B cell (primary cell): Measurements from ENCODE around the gene CALD1.

Experiments used
- CTCF ChIP-seq: fragments of 200-600 bp; IDR thresholded peaks from one replicate; pipeline ENCODE4 v1.8.0; 2022; ENCODE audit warnings: antibody characterized with exemption, mild to moderate bottlenecking
- EZH2 ChIP-seq: IDR thresholded peaks from 2 replicates; pipeline ENCODE4 v1.6.1; 2012; ENCODE audit warnings: borderline replicate concordance, low read depth, mild to moderate bottlenecking, moderate library complexity, low read length; ENCODE audit not compliant: insufficient read depth, poor library complexity, severe bottlenecking

- TF ChIP-seq CTCF (no peak), EZH2 (no peak)
Measured at GRCh38 chr7:134907639-134908038, 128.2 kb downstream of the CALD1 start.
